ENCODE data around the gene ATP8B4.
"Not testable (repeated sequence)": the region's sequence is repeated elsewhere in the genome, so short reads cannot be mapped to it uniquely, and the experiment has no call there.

The ATP8B4 gene

GRCh38 chr15:50098545-50098944 is 20.5 kb downstream of the ATP8B4 start:
- no peak for TF ChIP-seq CTCF (conservative IDR thresholded peaks at IDR 0.05; ENCODE audit: low read depth, low read length)
- no peak overlapping the region for H3K4me3 ChIP-seq (ENCODE audit: low read depth, low read length)
- DNase-seq (ENCODE audit: low read depth): no peak

GRCh38 chr15:50095938-50096821 is 22.9 kb downstream of the ATP8B4 start:
- no peak for TF ChIP-seq CTCF (conservative IDR thresholded peaks at IDR 0.05; ENCODE audit: low read depth, low read length)
- no peak for DNase-seq (ENCODE audit: low read depth)
- no peak overlapping the region for H3K4me3 ChIP-seq (ENCODE audit: low read depth, low read length)

- not testable (repeated sequence) for DNase-seq (ENCODE audit: low read depth); H3K4me3 ChIP-seq (ENCODE audit: low read depth, low read length)
Observed at GRCh38 chr15:50089386-50089785, 29.6 kb downstream of the ATP8B4 start.

GRCh38 chr15:50084932-50085331 is 34.1 kb downstream of the ATP8B4 start:
- no peak for DNase-seq (ENCODE audit: low read depth)
- no peak overlapping the region for H3K4me3 ChIP-seq (ENCODE audit: low read depth, low read length)
- no peak for TF ChIP-seq CTCF (conservative IDR thresholded peaks at IDR 0.05; ENCODE audit: low read depth, low read length)

GRCh38 chr15:50083424-50084025 is 35.5 kb downstream of the ATP8B4 start:
- no peak for DNase-seq (ENCODE audit: low read depth)
- no peak for TF ChIP-seq CTCF (conservative IDR thresholded peaks at IDR 0.05; ENCODE audit: low read depth, low read length)
- no peak overlapping the region for H3K4me3 ChIP-seq (ENCODE audit: low read depth, low read length)

GRCh38 chr15:50082066-50082465 is 37.0 kb downstream of the ATP8B4 start:
- H3K4me3 ChIP-seq (ENCODE audit: low read depth, low read length): no peak overlapping the region
- DNase-seq (ENCODE audit: low read depth): no peak
- TF ChIP-seq CTCF (conservative IDR thresholded peaks at IDR 0.05; ENCODE audit: low read depth, low read length): no peak

- no peak for TF ChIP-seq CTCF (conservative IDR thresholded peaks at IDR 0.05; ENCODE audit: low read depth, low read length)
- DNase-seq (ENCODE audit: low read depth): no peak
- no peak overlapping the region for H3K4me3 ChIP-seq (ENCODE audit: low read depth, low read length)
Observed at GRCh38 chr15:50077651-50078050, 41.4 kb downstream of the ATP8B4 start.

All from choroid plexus epithelial cell (primary cell).